ENCODE data around the gene DIS3L.
A peak's percentile ranks its signal among the peaks of the same experiment; 100 is the strongest.

Gene DIS3L

GRCh38 chr15:66288551-66289185, 4.7 kb upstream of the DIS3L start:
- no peaks in the 10 kb centered on the region for H3K27me3 ChIP-seq (ENCODE audit: control insufficient read depth, insufficient read depth, low read length)
- no peaks in the 10 kb centered on the region for H3K9me3 ChIP-seq (ENCODE audit: control insufficient read depth, low read length)
- H3K4me2 ChIP-seq (ENCODE audit: low read length) = no peak overlapping the region
- no peaks in the 10 kb centered on the region for H3K79me2 ChIP-seq
- no peak overlapping the region for H2AFZ ChIP-seq
- no peak for TF ChIP-seq CTCF (IDR thresholded peaks at IDR 0.05)
- no peaks in the 10 kb centered on the region for H3K4me1 ChIP-seq
- no peak overlapping the region for H3K27ac ChIP-seq
- H3K4me3 ChIP-seq (ENCODE audit: low read depth, low read length) = no peak overlapping the region
- H3K9ac ChIP-seq = no peak overlapping the region
- H3K36me3 ChIP-seq (ENCODE audit: control insufficient read depth, insufficient read depth, low read length) = no peaks in the 10 kb centered on the region

DNA sequence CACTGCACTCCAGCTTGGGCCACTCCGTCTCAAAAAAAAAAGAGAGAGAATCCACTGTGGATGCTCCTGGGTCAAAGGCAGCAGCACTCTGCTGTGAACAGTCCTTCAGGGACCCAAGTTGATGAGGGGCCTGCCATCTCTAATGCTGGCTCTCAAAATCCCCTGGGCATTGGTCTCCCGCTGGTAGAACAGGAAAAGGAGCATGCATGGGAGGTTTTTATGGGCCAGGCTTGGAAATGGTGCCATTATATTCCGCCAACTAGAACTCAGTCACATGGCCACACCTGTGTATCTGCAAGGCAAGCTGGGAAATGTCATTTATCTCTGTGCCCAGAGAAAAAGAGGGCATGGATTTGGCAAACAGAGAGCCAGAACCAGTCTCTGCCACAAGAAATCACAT, 3.4 kb upstream of the DIS3L start:
- H3K27me3 ChIP-seq (ENCODE audit: control insufficient read depth, insufficient read depth, low read length) = no peaks in the 10 kb centered on the region
- no peaks in the 10 kb centered on the region for H3K36me3 ChIP-seq (ENCODE audit: control insufficient read depth, insufficient read depth, low read length)
- no peak overlapping the region for H3K9ac ChIP-seq
- H2AFZ ChIP-seq = no peak overlapping the region
- H3K4me1 ChIP-seq = peaks cover 2% of the 10 kb centered on the region
- no peak overlapping the region for H3K4me3 ChIP-seq (ENCODE audit: low read depth, low read length)
- H3K9me3 ChIP-seq (ENCODE audit: control insufficient read depth, low read length) = no peaks in the 10 kb centered on the region
- no peak overlapping the region for H3K4me2 ChIP-seq (ENCODE audit: low read length)
- TF ChIP-seq CTCF (IDR thresholded peaks at IDR 0.05) = no peak
- H3K79me2 ChIP-seq = no peaks in the 10 kb centered on the region
- no peak overlapping the region for H3K27ac ChIP-seq

GRCh38 chr15:66290518-66290917, 2.9 kb upstream of the DIS3L start:
- no peak overlapping the region for H3K9ac ChIP-seq
- H3K79me2 ChIP-seq = no peaks in the 10 kb centered on the region
- H3K4me1 ChIP-seq = peaks cover 4% of the 10 kb centered on the region
- no peak overlapping the region for H3K4me2 ChIP-seq (ENCODE audit: low read length)
- no peak overlapping the region for H2AFZ ChIP-seq
- H3K27me3 ChIP-seq (ENCODE audit: control insufficient read depth, insufficient read depth, low read length) = no peaks in the 10 kb centered on the region
- H3K36me3 ChIP-seq (ENCODE audit: control insufficient read depth, insufficient read depth, low read length) = no peaks in the 10 kb centered on the region
- H3K4me3 ChIP-seq (ENCODE audit: low read depth, low read length) = no peak overlapping the region
- no peaks in the 10 kb centered on the region for H3K9me3 ChIP-seq (ENCODE audit: control insufficient read depth, low read length)
- no peak for TF ChIP-seq CTCF (IDR thresholded peaks at IDR 0.05)
- no peak overlapping the region for H3K27ac ChIP-seq

DNA sequence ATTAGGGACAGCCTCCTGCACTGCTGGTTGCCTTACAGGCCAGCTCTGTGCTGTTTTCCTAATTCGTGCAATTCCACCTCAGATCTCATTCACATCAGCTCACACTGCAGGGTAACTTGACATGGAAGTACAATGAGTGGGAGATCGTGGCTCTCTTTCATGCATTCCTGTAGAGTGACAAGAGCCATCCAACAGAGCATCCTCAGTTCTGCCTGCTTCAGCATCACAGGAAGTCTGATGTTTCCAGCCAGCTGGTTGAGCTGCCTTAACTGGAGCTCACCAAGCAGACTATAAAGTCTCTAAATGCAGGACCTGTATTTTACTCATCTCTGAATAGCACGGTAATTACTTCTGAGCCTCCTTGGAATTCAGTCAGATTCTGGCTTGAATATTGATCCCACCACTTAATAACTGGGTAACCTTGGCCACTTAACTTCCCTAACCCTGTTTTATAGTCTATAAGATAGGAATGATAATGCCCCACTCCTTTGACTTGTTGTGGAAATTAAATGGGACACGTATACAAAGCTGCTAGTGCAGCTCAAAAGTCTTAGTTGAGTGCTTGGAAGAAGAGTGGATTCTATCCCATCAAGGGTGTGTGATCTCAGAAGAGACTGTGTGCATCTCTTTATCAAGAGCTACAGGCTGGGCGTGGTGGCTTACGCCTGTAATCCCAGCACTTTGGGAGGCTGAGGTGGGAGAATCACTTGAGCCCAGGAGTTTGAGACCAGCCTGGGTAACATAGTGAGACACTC, 1.4 kb upstream of the DIS3L start:
- Histone ChIP-seq H3K36me3 (ENCODE audit: control insufficient read depth, insufficient read depth, low read length) (no peaks in the 10 kb centered on the region), H2AFZ (no peak overlapping the region), H3K9ac (no peak overlapping the region), H3K4me1 (peaks cover 5% of the 10 kb centered on the region), H3K79me2 (no peaks in the 10 kb centered on the region), H3K4me2 (ENCODE audit: low read length) (peak overlapping the region; percentile 92), H3K9me3 (ENCODE audit: control insufficient read depth, low read length) (no peaks in the 10 kb centered on the region), H3K4me3 (ENCODE audit: low read depth, low read length) (no peak overlapping the region), H3K27me3 (ENCODE audit: control insufficient read depth, insufficient read depth, low read length) (no peaks in the 10 kb centered on the region), H3K27ac (peak overlapping the region; percentile 71)
- no peak for TF ChIP-seq CTCF (IDR thresholded peaks at IDR 0.05)

Data from parathyroid adenoma (tissue), 2 donors.